Lower leg skin (tissue), 3 donors: Measurements from ENCODE around the gene CNRIP1.

Source experiments
- POLR2A ChIP-seq, 2 donors: fragments of 450-650 bp; IDR thresholded peaks; one replicate each; pipeline ENCODE4 v1.6.1; 2016 to 2017; ENCODE audit warnings: antibody characterized with exemption in 2 of 2, mild to moderate bottlenecking in 1 of 2, moderate library complexity in 1 of 2
- TF ChIP-seq, protein P1 (sequence below), 3 donors: fragments of 450-650 bp; IDR thresholded peaks; one replicate each; pipeline ENCODE4 v1.5.1; 2016; ENCODE audit warnings: antibody characterized with exemption in 3 of 3, mild to moderate bottlenecking in 3 of 3, moderate library complexity in 2 of 3

GRCh38 chr2:68293755-68294154, 26.0 kb downstream of the CNRIP1 start:
- TF ChIP-seq, protein P1, sequence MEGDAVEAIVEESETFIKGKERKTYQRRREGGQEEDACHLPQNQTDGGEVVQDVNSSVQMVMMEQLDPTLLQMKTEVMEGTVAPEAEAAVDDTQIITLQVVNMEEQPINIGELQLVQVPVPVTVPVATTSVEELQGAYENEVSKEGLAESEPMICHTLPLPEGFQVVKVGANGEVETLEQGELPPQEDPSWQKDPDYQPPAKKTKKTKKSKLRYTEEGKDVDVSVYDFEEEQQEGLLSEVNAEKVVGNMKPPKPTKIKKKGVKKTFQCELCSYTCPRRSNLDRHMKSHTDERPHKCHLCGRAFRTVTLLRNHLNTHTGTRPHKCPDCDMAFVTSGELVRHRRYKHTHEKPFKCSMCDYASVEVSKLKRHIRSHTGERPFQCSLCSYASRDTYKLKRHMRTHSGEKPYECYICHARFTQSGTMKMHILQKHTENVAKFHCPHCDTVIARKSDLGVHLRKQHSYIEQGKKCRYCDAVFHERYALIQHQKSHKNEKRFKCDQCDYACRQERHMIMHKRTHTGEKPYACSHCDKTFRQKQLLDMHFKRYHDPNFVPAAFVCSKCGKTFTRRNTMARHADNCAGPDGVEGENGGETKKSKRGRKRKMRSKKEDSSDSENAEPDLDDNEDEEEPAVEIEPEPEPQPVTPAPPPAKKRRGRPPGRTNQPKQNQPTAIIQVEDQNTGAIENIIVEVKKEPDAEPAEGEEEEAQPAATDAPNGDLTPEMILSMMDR (IDR thresholded peaks at IDR 0.05): no peak
- TF ChIP-seq POLR2A (IDR thresholded peaks at IDR 0.05): no peak
